Measurements from ENCODE around the gene TTC34.
"Not testable (repeated sequence)": the region's sequence is repeated elsewhere in the genome, so short reads cannot be mapped to it uniquely, and the experiment has no call there.

Gene TTC34

DNA sequence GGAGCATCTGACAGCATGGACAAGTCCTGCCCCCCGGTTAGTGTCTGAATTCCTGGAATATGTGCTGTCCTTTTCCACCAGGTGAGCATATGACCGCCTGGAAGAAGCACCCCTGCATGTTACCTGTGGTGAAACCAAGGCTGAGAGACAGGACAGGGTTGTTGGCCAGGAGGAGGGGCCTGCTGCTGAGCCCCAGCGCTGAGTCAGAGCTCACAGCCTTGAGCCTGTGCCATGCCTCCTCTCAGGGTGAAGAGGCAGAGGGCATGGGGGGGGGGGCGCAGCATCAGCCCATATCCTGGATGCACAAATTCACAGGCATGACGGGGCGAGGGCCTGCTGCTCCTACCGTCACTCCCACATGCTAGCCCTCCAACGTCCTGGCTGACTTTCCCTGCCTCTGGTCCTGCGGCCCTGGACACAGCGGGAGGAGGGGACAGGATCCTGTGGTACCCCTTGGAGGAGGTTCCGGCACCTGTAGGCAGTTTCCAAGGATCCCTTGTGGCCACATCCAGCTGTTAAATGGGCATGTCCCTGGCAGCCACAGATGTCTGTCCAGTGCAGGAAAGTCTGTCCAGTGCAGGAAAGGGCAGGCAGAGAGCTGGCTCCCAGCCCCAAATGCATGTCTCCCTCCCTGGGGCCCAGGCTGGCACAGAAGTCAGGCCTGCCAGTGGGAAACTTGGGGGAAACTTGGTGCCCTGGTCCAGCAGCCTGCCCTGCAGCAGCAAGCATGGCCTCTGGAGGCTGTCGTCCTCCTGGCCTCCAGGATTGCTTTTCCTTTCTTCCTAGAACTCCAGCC, 23.9 kb downstream of the TTC34 start:
- Histone ChIP-seq H3K9me3 (ENCODE audit: control insufficient read depth in 1 of 2, low read length in 2 of 2) (peaks cover 9 to 20% of the 10 kb centered on the region in 2 donors), H3K36me3 (ENCODE audit: control insufficient read depth in 1 of 2, insufficient read depth in 2 of 2, low read length in 2 of 2) (no peaks in the 10 kb centered on the region), H3K4me1 (ENCODE audit: control insufficient read depth in 1 of 2, insufficient read depth in 2 of 2, low read length in 2 of 2) (no peaks in the 10 kb centered on the region), H3K27me3 (ENCODE audit: low read depth, low read length) (no peaks in the 10 kb centered on the region), H3K27ac (ENCODE audit: low read length) (no peak overlapping the region), H3K4me3 (ENCODE audit: low read depth in 1 of 2, low read length in 2 of 2) (no peak overlapping the region)

DNA sequence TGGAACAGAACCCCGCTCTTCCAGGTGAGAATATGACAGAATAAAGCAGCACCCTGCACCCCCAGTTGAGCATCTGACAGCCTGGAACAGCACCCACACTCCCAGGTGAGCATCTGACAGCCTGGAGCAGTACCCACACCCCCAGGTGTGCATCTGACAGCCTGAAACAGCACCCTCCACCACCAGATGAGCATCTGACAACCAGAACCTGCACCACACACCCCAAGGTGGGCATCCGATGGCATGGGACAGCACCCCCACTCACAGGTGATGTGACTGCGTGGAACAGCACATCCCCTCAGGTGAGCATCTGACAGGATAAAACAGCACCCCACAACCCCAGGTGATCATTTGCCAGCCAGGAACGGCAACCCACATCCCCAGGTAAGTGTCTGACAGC, 26.2 kb downstream of the TTC34 start:
- H3K9me3 ChIP-seq (ENCODE audit: control insufficient read depth in 1 of 2, low read length in 2 of 2); H3K36me3 ChIP-seq (ENCODE audit: control insufficient read depth in 1 of 2, insufficient read depth in 2 of 2, low read length in 2 of 2); H3K27me3 ChIP-seq (ENCODE audit: low read depth, low read length); H3K4me3 ChIP-seq (ENCODE audit: low read depth in 1 of 2, low read length in 2 of 2); H3K4me1 ChIP-seq (ENCODE audit: control insufficient read depth in 1 of 2, insufficient read depth in 2 of 2, low read length in 2 of 2); H3K27ac ChIP-seq (ENCODE audit: low read length): not testable (repeated sequence)

DNA sequence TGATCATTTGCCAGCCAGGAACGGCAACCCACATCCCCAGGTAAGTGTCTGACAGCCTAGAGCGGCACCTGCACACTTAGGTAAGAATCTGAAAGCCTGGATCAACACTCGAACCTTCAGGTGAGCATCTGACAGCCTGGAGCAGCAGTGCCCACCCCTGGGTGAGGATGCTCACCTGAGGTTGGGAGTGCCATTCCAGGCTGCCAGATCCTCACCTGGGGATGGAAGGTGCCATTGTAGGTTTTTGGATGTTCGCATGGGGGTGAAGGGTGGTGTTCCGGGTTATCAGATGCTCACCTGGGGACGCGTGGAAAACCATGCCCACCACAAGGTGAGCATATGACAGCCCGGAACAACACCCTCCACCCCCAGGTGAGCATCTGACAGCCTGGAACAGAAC, 33.4 kb downstream of the TTC34 start:
- not testable (repeated sequence) for H3K36me3 ChIP-seq (ENCODE audit: control insufficient read depth in 1 of 2, insufficient read depth in 2 of 2, low read length in 2 of 2); H3K4me1 ChIP-seq (ENCODE audit: control insufficient read depth in 1 of 2, insufficient read depth in 2 of 2, low read length in 2 of 2); H3K27me3 ChIP-seq (ENCODE audit: low read depth, low read length); H3K4me3 ChIP-seq (ENCODE audit: low read depth in 1 of 2, low read length in 2 of 2); H3K27ac ChIP-seq (ENCODE audit: low read length); H3K9me3 ChIP-seq (ENCODE audit: control insufficient read depth in 1 of 2, low read length in 2 of 2)

DNA sequence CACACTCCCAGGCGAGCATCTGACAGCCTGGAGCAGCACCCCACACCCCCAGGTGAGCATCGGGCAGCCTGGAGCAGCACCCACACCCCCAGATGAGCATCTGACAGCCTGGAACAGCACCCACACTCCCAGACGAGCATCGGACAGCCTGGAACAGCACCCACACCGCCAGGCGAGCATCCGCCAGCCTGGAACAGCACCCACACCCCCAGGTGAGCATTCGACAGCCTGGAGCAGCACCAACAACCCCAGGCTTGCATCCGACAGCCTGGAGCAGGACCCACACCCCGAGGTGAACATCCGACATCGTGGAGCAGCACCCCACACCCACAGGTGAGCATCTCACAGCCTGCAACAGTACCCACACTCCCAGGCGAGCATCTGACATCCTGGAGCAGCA, 42.1 kb downstream of the TTC34 start:
- H3K27ac ChIP-seq (ENCODE audit: low read length); H3K4me3 ChIP-seq (ENCODE audit: low read depth in 1 of 2, low read length in 2 of 2); H3K27me3 ChIP-seq (ENCODE audit: low read depth, low read length); H3K4me1 ChIP-seq (ENCODE audit: control insufficient read depth in 1 of 2, insufficient read depth in 2 of 2, low read length in 2 of 2); H3K9me3 ChIP-seq (ENCODE audit: control insufficient read depth in 1 of 2, low read length in 2 of 2); H3K36me3 ChIP-seq (ENCODE audit: control insufficient read depth in 1 of 2, insufficient read depth in 2 of 2, low read length in 2 of 2): not testable (repeated sequence)

DNA sequence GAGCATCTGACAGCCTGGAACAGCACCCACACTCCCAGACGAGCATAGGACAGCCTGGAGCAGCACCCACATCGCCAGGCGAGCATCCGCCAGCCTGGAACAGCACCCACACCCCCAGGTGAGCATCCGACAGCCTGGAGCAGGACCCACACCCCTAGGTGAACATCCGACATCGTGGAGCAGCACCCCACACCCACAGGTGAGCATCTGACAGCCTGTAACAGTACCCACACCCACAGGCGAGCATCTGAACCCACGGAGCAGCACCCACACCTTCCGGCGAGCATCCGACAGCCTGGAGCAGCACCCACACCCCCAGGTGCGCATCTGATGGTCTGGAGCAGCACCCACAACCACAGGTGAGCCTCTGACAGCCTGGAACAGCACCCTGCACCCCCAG, 44.0 kb downstream of the TTC34 start:
- not testable (repeated sequence) for H3K27ac ChIP-seq (ENCODE audit: low read length); H3K4me1 ChIP-seq (ENCODE audit: control insufficient read depth in 1 of 2, insufficient read depth in 2 of 2, low read length in 2 of 2); H3K9me3 ChIP-seq (ENCODE audit: control insufficient read depth in 1 of 2, low read length in 2 of 2); H3K27me3 ChIP-seq (ENCODE audit: low read depth, low read length); H3K36me3 ChIP-seq (ENCODE audit: control insufficient read depth in 1 of 2, insufficient read depth in 2 of 2, low read length in 2 of 2); H3K4me3 ChIP-seq (ENCODE audit: low read depth in 1 of 2, low read length in 2 of 2)

DNA sequence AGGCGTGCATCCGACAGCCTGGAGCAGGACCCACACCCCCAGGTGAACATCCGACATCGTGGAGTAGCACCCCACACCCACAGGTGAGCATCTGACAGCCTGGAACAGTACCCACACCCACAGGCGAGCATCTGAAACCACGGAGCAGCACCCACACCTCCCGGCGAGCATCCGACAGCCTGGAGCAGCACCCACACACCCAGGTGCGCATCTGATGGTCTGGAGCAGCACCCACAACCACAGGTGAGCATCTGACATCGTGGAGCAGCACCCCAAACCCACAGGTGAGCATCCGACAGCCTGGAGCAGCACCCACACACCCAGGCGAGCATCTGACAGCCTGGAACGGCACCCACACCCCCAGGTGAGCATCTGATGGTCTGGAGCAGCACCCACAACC, 46.1 kb downstream of the TTC34 start:
- H3K36me3 ChIP-seq (ENCODE audit: control insufficient read depth in 1 of 2, insufficient read depth in 2 of 2, low read length in 2 of 2); H3K4me1 ChIP-seq (ENCODE audit: control insufficient read depth in 1 of 2, insufficient read depth in 2 of 2, low read length in 2 of 2); H3K9me3 ChIP-seq (ENCODE audit: control insufficient read depth in 1 of 2, low read length in 2 of 2); H3K27me3 ChIP-seq (ENCODE audit: low read depth, low read length); H3K27ac ChIP-seq (ENCODE audit: low read length); H3K4me3 ChIP-seq (ENCODE audit: low read depth in 1 of 2, low read length in 2 of 2): not testable (repeated sequence)

DNA sequence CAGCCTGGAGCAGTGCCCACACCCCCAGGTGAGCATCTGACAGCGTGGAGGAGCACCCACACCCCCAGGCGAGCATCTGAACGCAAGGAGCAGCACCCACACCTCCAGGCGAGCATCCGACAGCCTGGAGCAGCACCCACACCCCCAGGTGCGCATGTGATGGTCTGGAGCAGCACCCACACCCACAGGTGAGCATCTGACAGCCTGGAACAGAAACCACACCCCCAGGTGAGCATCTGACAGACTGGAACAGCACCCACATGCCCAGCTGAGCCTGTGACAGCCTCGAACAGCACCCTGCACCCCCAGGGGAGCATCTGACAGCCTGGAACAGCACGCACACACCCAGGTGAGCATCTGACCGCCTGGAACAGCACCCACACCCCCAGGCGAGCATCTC, 46.9 kb downstream of the TTC34 start:
- not testable (repeated sequence) for H3K4me3 ChIP-seq (ENCODE audit: low read depth in 1 of 2, low read length in 2 of 2); H3K27ac ChIP-seq (ENCODE audit: low read length); H3K9me3 ChIP-seq (ENCODE audit: control insufficient read depth in 1 of 2, low read length in 2 of 2); H3K27me3 ChIP-seq (ENCODE audit: low read depth, low read length); H3K36me3 ChIP-seq (ENCODE audit: control insufficient read depth in 1 of 2, insufficient read depth in 2 of 2, low read length in 2 of 2); H3K4me1 ChIP-seq (ENCODE audit: control insufficient read depth in 1 of 2, insufficient read depth in 2 of 2, low read length in 2 of 2)

DNA sequence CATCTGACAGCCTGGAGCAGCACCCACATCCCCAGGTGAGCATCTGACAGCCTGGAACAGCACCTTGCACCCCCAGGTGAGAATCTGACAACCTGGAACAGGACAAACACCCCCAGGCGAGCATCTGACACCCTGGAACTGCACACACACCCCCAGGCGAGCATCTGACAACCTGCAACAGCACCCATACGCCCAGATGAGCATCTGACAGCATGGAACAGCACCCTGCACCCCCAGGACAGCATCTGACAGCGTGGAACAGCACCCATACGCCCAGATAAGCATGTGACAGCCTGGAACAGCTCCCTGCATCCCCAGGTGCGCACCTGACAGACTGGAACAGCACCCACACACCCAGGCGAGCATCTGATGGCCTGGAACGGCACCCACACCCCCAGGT, 49.0 kb downstream of the TTC34 start:
- H3K27ac ChIP-seq (ENCODE audit: low read length); H3K4me3 ChIP-seq (ENCODE audit: low read depth in 1 of 2, low read length in 2 of 2); H3K36me3 ChIP-seq (ENCODE audit: control insufficient read depth in 1 of 2, insufficient read depth in 2 of 2, low read length in 2 of 2); H3K9me3 ChIP-seq (ENCODE audit: control insufficient read depth in 1 of 2, low read length in 2 of 2); H3K27me3 ChIP-seq (ENCODE audit: low read depth, low read length); H3K4me1 ChIP-seq (ENCODE audit: control insufficient read depth in 1 of 2, insufficient read depth in 2 of 2, low read length in 2 of 2): not testable (repeated sequence)

DNA sequence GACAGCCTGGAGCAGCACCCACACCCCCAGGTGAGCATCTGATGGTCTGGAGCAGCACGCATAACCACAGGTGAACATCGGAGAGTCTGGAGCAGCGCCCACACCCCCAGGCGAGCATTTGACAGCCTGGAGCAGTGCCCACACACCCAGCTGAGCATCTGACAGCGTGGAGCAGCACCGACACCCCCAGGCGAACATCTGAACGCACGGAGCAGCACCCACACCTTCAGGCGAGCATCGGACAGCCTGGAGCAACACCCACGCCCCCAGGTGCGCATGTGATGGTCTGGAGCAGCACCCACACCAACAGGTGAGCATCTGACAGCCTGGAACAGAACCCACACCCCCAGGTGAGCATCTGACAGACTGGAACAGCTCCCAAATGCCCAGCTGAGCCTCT, 49.6 kb downstream of the TTC34 start:
- H3K4me3 ChIP-seq (ENCODE audit: low read depth in 1 of 2, low read length in 2 of 2); H3K36me3 ChIP-seq (ENCODE audit: control insufficient read depth in 1 of 2, insufficient read depth in 2 of 2, low read length in 2 of 2); H3K9me3 ChIP-seq (ENCODE audit: control insufficient read depth in 1 of 2, low read length in 2 of 2); H3K4me1 ChIP-seq (ENCODE audit: control insufficient read depth in 1 of 2, insufficient read depth in 2 of 2, low read length in 2 of 2); H3K27me3 ChIP-seq (ENCODE audit: low read depth, low read length); H3K27ac ChIP-seq (ENCODE audit: low read length): not testable (repeated sequence)

DNA sequence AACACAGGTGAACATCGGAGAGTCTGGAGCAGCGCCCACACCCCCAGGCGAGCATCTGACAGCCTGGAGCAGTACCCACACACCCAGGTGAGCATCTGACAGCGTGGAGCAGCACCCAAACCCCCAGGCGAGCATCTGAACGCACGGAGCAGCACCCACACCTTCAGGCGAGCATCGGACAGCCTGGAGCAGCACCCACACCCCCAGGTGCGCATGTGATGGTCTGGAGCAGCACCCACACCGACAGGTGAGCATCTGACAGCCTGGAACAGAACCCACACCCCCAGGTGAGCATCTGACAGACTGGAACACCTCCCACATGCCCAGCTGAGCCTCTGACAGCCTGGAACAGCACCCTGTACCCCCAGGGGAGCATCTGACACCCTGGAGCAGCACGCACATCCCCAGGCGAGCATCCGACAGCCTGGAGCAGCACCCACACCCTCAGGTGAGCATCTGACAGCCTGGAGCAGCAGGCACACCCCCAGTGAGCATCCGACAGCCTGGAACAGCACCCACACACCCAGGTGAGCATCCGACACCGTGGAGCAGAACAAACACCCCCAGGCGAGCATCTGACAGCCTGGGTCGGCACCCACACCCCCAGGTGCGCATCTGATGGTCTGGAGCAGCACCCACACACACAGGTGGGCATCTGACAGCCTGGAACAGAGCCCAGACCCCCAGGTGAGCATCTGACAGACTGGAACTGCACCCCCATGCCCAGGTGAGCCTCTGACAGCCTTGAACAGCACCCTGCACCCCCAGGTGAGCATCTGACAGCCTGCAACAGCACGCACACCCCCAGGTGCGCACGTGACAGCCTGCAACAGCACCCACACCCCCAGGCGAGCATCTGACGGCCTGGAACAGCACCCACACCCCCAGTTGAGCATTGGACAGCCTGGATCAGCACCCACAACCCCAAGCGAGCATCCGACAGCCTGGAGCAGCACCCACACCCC, 50.4 kb downstream of the TTC34 start:
- H3K36me3 ChIP-seq (ENCODE audit: control insufficient read depth in 1 of 2, insufficient read depth in 2 of 2, low read length in 2 of 2); H3K4me3 ChIP-seq (ENCODE audit: low read depth in 1 of 2, low read length in 2 of 2); H3K27me3 ChIP-seq (ENCODE audit: low read depth, low read length); H3K4me1 ChIP-seq (ENCODE audit: control insufficient read depth in 1 of 2, insufficient read depth in 2 of 2, low read length in 2 of 2); H3K27ac ChIP-seq (ENCODE audit: low read length); H3K9me3 ChIP-seq (ENCODE audit: control insufficient read depth in 1 of 2, low read length in 2 of 2): not testable (repeated sequence)

DNA sequence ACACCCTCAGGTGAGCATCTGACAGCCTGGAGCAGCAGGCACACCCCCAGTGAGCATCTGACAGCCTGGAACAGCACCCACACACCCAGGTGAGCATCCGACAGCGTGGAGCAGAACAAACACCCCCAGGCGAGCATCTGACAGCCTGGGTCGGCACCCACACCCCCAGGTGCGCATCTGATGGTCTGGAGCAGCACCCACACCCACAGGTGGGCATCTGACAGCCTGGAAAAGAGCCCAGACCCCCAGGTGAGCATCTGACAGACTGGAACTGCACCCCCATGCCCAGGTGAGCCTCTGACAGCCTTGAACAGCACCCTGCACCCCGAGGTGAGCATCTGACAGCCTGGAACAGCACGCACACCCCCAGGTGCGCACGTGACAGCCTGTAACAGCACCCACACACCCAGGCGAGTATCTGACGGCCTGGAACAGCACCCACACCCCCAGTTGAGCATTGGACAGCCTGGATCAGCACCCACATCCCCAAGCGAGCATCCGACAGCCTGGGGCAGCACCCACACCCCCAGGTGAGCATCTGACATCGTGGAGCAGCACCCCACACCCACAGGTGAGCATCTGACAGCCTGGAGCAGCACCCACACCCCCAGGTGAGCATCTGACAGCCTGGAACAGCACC, 51.3 kb downstream of the TTC34 start:
- H3K9me3 ChIP-seq (ENCODE audit: control insufficient read depth in 1 of 2, low read length in 2 of 2); H3K27ac ChIP-seq (ENCODE audit: low read length); H3K27me3 ChIP-seq (ENCODE audit: low read depth, low read length); H3K4me1 ChIP-seq (ENCODE audit: control insufficient read depth in 1 of 2, insufficient read depth in 2 of 2, low read length in 2 of 2); H3K4me3 ChIP-seq (ENCODE audit: low read depth in 1 of 2, low read length in 2 of 2); H3K36me3 ChIP-seq (ENCODE audit: control insufficient read depth in 1 of 2, insufficient read depth in 2 of 2, low read length in 2 of 2): not testable (repeated sequence)
